ENCODE measurements around the gene BICRAL.

The BICRAL gene

GRCh38 chr6:42860481-42860880 is 78.6 kb downstream of the BICRAL start:
- DNase-seq (ENCODE audit: insufficient read length, low spot score) (peak; percentile 60), FAIRE-seq (no peak)
- no peak for TF ChIP-seq CTCF (IDR thresholded peaks at IDR 0.05; ENCODE audit: insufficient read depth, missing control alignments)

GRCh38 chr6:42864602-42865001 is 82.8 kb downstream of the BICRAL start:
- no peak for FAIRE-seq

GRCh38 chr6:42870145-42870936 is 88.5 kb downstream of the BICRAL start:
- no peak for DNase-seq (ENCODE audit: insufficient read length, low spot score)
- TF ChIP-seq CTCF (IDR thresholded peaks at IDR 0.05; ENCODE audit: insufficient read depth, missing control alignments): no peak
- FAIRE-seq: no peak

More at GRCh38 chr6:42864602-42865001, 82.8 kb downstream of the BICRAL start:
- TF ChIP-seq CTCF (IDR thresholded peaks at IDR 0.05; ENCODE audit: insufficient read depth, missing control alignments): no peak
- DNase-seq (ENCODE audit: insufficient read length, low spot score): no peak

- no peak for TF ChIP-seq CTCF (IDR thresholded peaks at IDR 0.05; ENCODE audit: insufficient read depth, missing control alignments)
- no peak for FAIRE-seq
- DNase-seq (ENCODE audit: insufficient read length, low spot score): no peak
Observed at GRCh38 chr6:42871711-42872110, 89.9 kb downstream of the BICRAL start.

GRCh38 chr6:42873313-42873712 is 91.5 kb downstream of the BICRAL start:
- TF ChIP-seq CTCF (IDR thresholded peaks at IDR 0.05; ENCODE audit: insufficient read depth, missing control alignments): no peak
- no peak for FAIRE-seq
- DNase-seq (ENCODE audit: insufficient read length, low spot score): peak; percentile 49

GRCh38 chr6:42877695-42878094 is 95.8 kb downstream of the BICRAL start:
- TF ChIP-seq CTCF (IDR thresholded peaks at IDR 0.05; ENCODE audit: insufficient read depth, missing control alignments): no peak
- DNase-seq (ENCODE audit: insufficient read length, low spot score) (no peak), FAIRE-seq (no peak)

Measured in D721Med (cell line).